Left renal cortex interstitium (tissue), 4 donors: Measurements from ENCODE around the gene GZF1. TPM values are rescaled to one million over a fixed set of nuclear protein-coding genes. Genes with fewer than 3 reads are reported as not detected.

Experiments
- polyA plus RNA-seq, 4 donors: library from polyadenylated mRNA; unstranded; fragments of 120-200 nt; gene quantifications; one replicate each; pipeline ENCODE4 v1.2.1, GENCODE V29; 2013; ENCODE audit not compliant: insufficient read length in 4 of 4

GZF1 gene
- polyA plus RNA-seq, 4 donors, result 15.4 to 19.2 (median 16.7) TPM

Other genes with a start within 250 kb of the GZF1 start
- 10 to 100 TPM; 16.0 to 25.7 (median 17.8) TPM for gene NXT1, start 11.4 kb upstream of the GZF1 start, polyA plus RNA-seq
- 10 to 100 TPM; 16.3 to 29.0 (median 18.8) TPM for gene NAPB, start 59.3 kb downstream of the GZF1 start, polyA plus RNA-seq
- gene CSTL1, start 77.5 kb downstream of the GZF1 start, polyA plus RNA-seq, result not detected
- gene CST11, start 90.7 kb downstream of the GZF1 start, polyA plus RNA-seq, result not detected
- not detected for gene CST8, start 128.9 kb downstream of the GZF1 start, polyA plus RNA-seq
- gene CST9L, start 206.3 kb downstream of the GZF1 start, polyA plus RNA-seq, result not detected
- not detected for gene CST9, start 243.7 kb downstream of the GZF1 start, polyA plus RNA-seq